Measurements from ENCODE around the gene ZNF627. TPM values are rescaled to one million over a fixed set of nuclear protein-coding genes. Genes with fewer than 3 reads are reported as not detected.
A peak's percentile ranks its signal among the peaks of the same experiment; 100 is the strongest.
"Not testable (repeated sequence)": the region's sequence is repeated elsewhere in the genome, so short reads cannot be mapped to it uniquely, and the experiment has no call there.

Gene ZNF627
- total RNA-seq: 10.2 and 10.4 TPM in 2 replicates

GRCh38 chr19:11597202-11598102 is at the start of gene ZNF627:
Gene ZNF627 (plus strand): TSS chr19:11597483. CDS start chr19:11597628, 145 bp downstream.
- peak; percentile 89 for DNase-seq (ENCODE audit: extremely low read depth, low read depth, low spot score)

GRCh38 chr19:11547929-11548700 is 49.2 kb upstream of the ZNF627 start:
- no peak for DNase-seq (ENCODE audit: extremely low read depth, low read depth, low spot score)

- no peak for DNase-seq (ENCODE audit: extremely low read depth, low read depth, low spot score)
Observed at GRCh38 chr19:11549386-11549953, 47.8 kb upstream of the ZNF627 start.

- DNase-seq (ENCODE audit: extremely low read depth, low read depth, low spot score): no peak
Observed at GRCh38 chr19:11550265-11550664, 47.0 kb upstream of the ZNF627 start.

GRCh38 chr19:11551603-11552235 is 45.6 kb upstream of the ZNF627 start:
- no peak for DNase-seq (ENCODE audit: extremely low read depth, low read depth, low spot score)

GRCh38 chr19:11552666-11553372 is 44.5 kb upstream of the ZNF627 start:
- DNase-seq (ENCODE audit: extremely low read depth, low read depth, low spot score): no peak

GRCh38 chr19:11554160-11554559 is 43.1 kb upstream of the ZNF627 start:
- no peak for DNase-seq (ENCODE audit: extremely low read depth, low read depth, low spot score)

- no peak for DNase-seq (ENCODE audit: extremely low read depth, low read depth, low spot score)
Observed at GRCh38 chr19:11555246-11555645, 42.0 kb upstream of the ZNF627 start.

- no peak for DNase-seq (ENCODE audit: extremely low read depth, low read depth, low spot score)
Observed at GRCh38 chr19:11556634-11557420, 40.5 kb upstream of the ZNF627 start.

GRCh38 chr19:11558881-11559828 is 38.1 kb upstream of the ZNF627 start, which contains the start of gene ELOF1:
Gene ELOF1 (minus strand): TSS chr19:11559230. CDS start chr19:11554347, 4,883 bp downstream.
- DNase-seq (ENCODE audit: extremely low read depth, low read depth, low spot score): peak; percentile 88

- peak; percentile 56 for DNase-seq (ENCODE audit: extremely low read depth, low read depth, low spot score)
Observed at GRCh38 chr19:11560404-11561051, 36.8 kb upstream of the ZNF627 start.

- DNase-seq (ENCODE audit: extremely low read depth, low read depth, low spot score): no peak
Observed at GRCh38 chr19:11563532-11563931, 33.8 kb upstream of the ZNF627 start.

GRCh38 chr19:11564082-11564807 is 33.0 kb upstream of the ZNF627 start:
- DNase-seq (ENCODE audit: extremely low read depth, low read depth, low spot score): not testable (repeated sequence)

GRCh38 chr19:11565649-11565980 is 31.7 kb upstream of the ZNF627 start:
- DNase-seq (ENCODE audit: extremely low read depth, low read depth, low spot score): not testable (repeated sequence)

- DNase-seq (ENCODE audit: extremely low read depth, low read depth, low spot score): no peak
Observed at GRCh38 chr19:11566164-11566563, 31.1 kb upstream of the ZNF627 start.

GRCh38 chr19:11570039-11570462 is 27.2 kb upstream of the ZNF627 start:
- DNase-seq (ENCODE audit: extremely low read depth, low read depth, low spot score): no peak

GRCh38 chr19:11573354-11573753 is 23.9 kb upstream of the ZNF627 start:
- not testable (repeated sequence) for DNase-seq (ENCODE audit: extremely low read depth, low read depth, low spot score)

Measured in glomerular endothelial cell (primary cell).